ENCODE measurements around the gene PADI2. TPM values are rescaled to one million over a fixed set of nuclear protein-coding genes. Genes with fewer than 3 reads are reported as not detected.

PADI2 gene
- total and polyA plus RNA-seq, 9 of the 15 experiments (the other 6 are each of a cell fraction or from before 2014, with no cell fraction given), result 0.01 to 0.11 (median 0.01) TPM; not detected in 5

GRCh38 chr1:17021896-17022295, 97.4 kb downstream of the PADI2 start:
- Histone ChIP-seq H3K79me2 (ENCODE audit: control insufficient read depth, insufficient read depth, low read length) (no peaks in the 10 kb centered on the region), H3K4me2 (ENCODE audit: insufficient read depth, low read length) (no peak overlapping the region), H3K4me3 (no peak overlapping the region), H3K27ac (ENCODE audit: extremely low read depth, low read depth, low read length) (no peak overlapping the region), H3K27me3 (ENCODE audit: control insufficient read depth in 2 of 2, insufficient read depth in 2 of 2, low read length in 2 of 2) (no peaks in the 10 kb centered on the region), H4K20me1 (replicated peaks; ENCODE audit: control insufficient read depth, insufficient read depth, low read length) (no peaks in the 10 kb centered on the region), H3K9me3 (replicated peaks; ENCODE audit: control insufficient read depth, insufficient read depth, low read depth, low read length) (no peaks in the 10 kb centered on the region), H3K36me3 (ENCODE audit: control insufficient read depth, insufficient read depth, low read length) (peaks cover 90% of the 10 kb centered on the region), H3K9me1 (ENCODE audit: control insufficient read depth, insufficient read depth, low read length) (no peaks in the 10 kb centered on the region), H3K9ac (ENCODE audit: insufficient read depth in 1 of 2, low read depth in 2 of 2, low read length in 2 of 2) (no peak overlapping the region), H2AFZ (ENCODE audit: low read depth, low read length) (no peak overlapping the region), H3K4me1 (replicated peaks in 1 of 2; ENCODE audit: control insufficient read depth in 2 of 2, insufficient read depth in 2 of 2, low read length in 2 of 2) (no peaks in the 10 kb centered on the region)
- DNase-seq (ENCODE audit: extremely low read depth in 1 of 4, low spot score in 3 of 4) (no peak), ATAC-seq (no peak), FAIRE-seq (no peak)
- WGBS (ENCODE audit: insufficient coverage, low coverage, missing lambda C conversion rate), result 97% methylated on average over 10 of the region's 10 CpGs
- in situ Hi-C loops (cut with MboI) (no loop called here), intact Hi-C loops (cut with micrococcal nuclease) (no loop called here)
- TF ChIP-seq ZNF311 (CRISPR knock-in tag; IDR thresholded peaks at IDR 0.05) (no peak), FOS (IDR thresholded peaks at IDR 0.05; ENCODE audit: extremely low read depth, insufficient read length) (no peak), SRF (CRISPR knock-in tag; IDR thresholded peaks at IDR 0.05) (no peak), NFIC (IDR thresholded peaks at IDR 0.05) (no peak), NFE2L1 (tag; IDR thresholded peaks at IDR 0.05; ENCODE audit: borderline replicate concordance, low read depth) (no peak), IRF2 (CRISPR knock-in tag; IDR thresholded peaks at IDR 0.05) (no peak), HDAC2 (IDR thresholded peaks at IDR 0.05) (no peak), POLR3G (IDR thresholded peaks at IDR 0.05; ENCODE audit: extremely low read depth, insufficient read length, insufficient replicate concordance) (no peak), ELK3 (CRISPR knock-in tag; IDR thresholded peaks at IDR 0.05) (no peak), EHMT2 (IDR thresholded peaks at IDR 0.05) (no peak), ARID1B (IDR thresholded peaks at IDR 0.05) (no peak), MXI1 (IDR thresholded peaks at IDR 0.05; ENCODE audit: low read depth, low read length) (no peak), ZBED1 (IDR thresholded peaks at IDR 0.05) (no peak), FOSL1 (tag; conservative IDR thresholded peaks at IDR 0.05) (no peak), CHD4 (IDR thresholded peaks at IDR 0.05; ENCODE audit: insufficient read depth, insufficient replicate concordance, low read depth, low read length, poor library complexity, severe bottlenecking) (no peak), FOXA3 (CRISPR knock-in tag; conservative IDR thresholded peaks at IDR 0.05 in 1 of 2, IDR thresholded peaks at IDR 0.05 in 1 of 2) (no peak), TAF9B (IDR thresholded peaks at IDR 0.05; ENCODE audit: partially characterized antibody) (no peak), POLR2H (tag; IDR thresholded peaks at IDR 0.05; ENCODE audit: low read depth) (no peak), DPF2 (IDR thresholded peaks at IDR 0.05) (no peak), ZNF282 (CRISPR knock-in tag; IDR thresholded peaks at IDR 0.05) (no peak)
- BruUV-seq (replicated peaks), result no TSS peak
- ChIA-PET POLR2A (interaction anchor here (0.8 to 3.3 kb wide), 3 partner anchors 9 to 20 kb away, joined by 3 to 16 read pairs (median 3); no protein-coding TSS in a partner anchor), CTCF (ENCODE audit: low intra/inter-chr PET ratio) (no interaction called here)
